Peyer's patch (tissue), 4 donors: ENCODE results near the gene KRTAP9-1. TPM values are rescaled to one million over a fixed set of nuclear protein-coding genes. Genes with fewer than 3 reads are reported as not detected.

Experiments used
- DNase-seq, 3 donors: peaks; one replicate each; pipeline ENCODE4 v3.0.0-alpha.2; 2017 to 2019
- H3K27ac ChIP-seq, 4 donors: fragments of 200-600 bp; sonication (generic); one replicate each; pipeline ENCODE4 v1.5.1; 2016 to 2019
- H3K27me3 ChIP-seq, 2 donors: fragments of 200-600 bp; sonication (generic); one replicate each; pipeline ENCODE4 v1.5.1; 2019
- H3K36me3 ChIP-seq, 3 donors: fragments of 200-600 bp; sonication (generic); one replicate each; pipeline ENCODE4 v1.5.1; 2016 to 2019
- H3K4me1 ChIP-seq, 4 donors: fragments of 200-600 bp; sonication (generic); one replicate each; pipeline ENCODE4 v1.5.1; 2016 to 2019
- H3K4me3 ChIP-seq, 4 donors: fragments of 200-600 bp; sonication (generic); 1 replicate in 3 of 4; 2 replicates in 1 of 4; pipeline ENCODE4 v1.5.1; 2016 to 2019; ENCODE audit warnings: mild to moderate bottlenecking in 1 of 4
- H3K9me3 ChIP-seq, 4 donors: fragments of 200-600 bp; sonication (generic); one replicate each; pipeline ENCODE4 v1.5.1; 2016 to 2019; ENCODE audit warnings: mild to moderate bottlenecking in 1 of 4
- POLR2A ChIP-seq, 2 donors: fragments of 450-650 bp; IDR thresholded peaks; one replicate each; pipeline ENCODE4 v1.5.1; 2017; ENCODE audit warnings: antibody characterized with exemption in 2 of 2, mild to moderate bottlenecking in 2 of 2, moderate library complexity in 2 of 2
- total RNA-seq, 4 donors: library from RNA; depleted of rRNA; stranded (reverse); fragments of >200 nt; gene quantifications; one replicate each; pipeline ENCODE4 v1.1.0, GENCODE V29; 2016
- TF ChIP-seq, protein P1 (sequence below), 6 experiments: fragments of 450-650 bp in 4 of 6; fragments of 200-600 bp in 2 of 6; sonication (generic) in 1 of 6; IDR thresholded peaks; one replicate each; pipeline ENCODE4 v1.5.1; 2017 to 2019; ENCODE audit warnings: antibody characterized with exemption in 6 of 6, mild to moderate bottlenecking in 3 of 6, moderate library complexity in 1 of 6

KRTAP9-1 gene
- total RNA-seq, 4 donors from 2014 or later = not detected

DNA sequence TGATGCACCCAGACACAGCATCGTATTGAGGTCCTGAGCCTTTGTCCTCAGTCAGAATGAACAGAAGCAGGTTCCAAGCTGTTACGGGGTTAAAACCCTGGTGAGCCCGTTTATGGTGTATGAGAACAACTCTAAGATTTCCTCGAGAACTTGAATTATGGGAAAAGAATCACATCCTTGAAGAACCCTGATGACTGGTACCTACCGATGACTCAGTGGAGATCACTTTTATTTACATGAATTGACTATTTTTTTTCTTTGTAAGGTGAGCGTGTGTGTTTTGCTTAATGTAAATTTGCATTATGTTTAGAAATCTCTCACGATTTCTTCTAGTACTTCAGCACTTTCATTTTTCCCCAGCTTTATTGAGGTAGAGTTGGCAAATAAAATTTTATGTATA is 25.9 kb upstream of the KRTAP9-1 start:
- no peaks in the 10 kb centered on the region for H3K36me3 ChIP-seq
- no peak overlapping the region for H3K27ac ChIP-seq
- H3K4me3 ChIP-seq = no peak overlapping the region
- no peaks in the 10 kb centered on the region for H3K27me3 ChIP-seq
- DNase-seq = no peak
- TF ChIP-seq, protein P1, sequence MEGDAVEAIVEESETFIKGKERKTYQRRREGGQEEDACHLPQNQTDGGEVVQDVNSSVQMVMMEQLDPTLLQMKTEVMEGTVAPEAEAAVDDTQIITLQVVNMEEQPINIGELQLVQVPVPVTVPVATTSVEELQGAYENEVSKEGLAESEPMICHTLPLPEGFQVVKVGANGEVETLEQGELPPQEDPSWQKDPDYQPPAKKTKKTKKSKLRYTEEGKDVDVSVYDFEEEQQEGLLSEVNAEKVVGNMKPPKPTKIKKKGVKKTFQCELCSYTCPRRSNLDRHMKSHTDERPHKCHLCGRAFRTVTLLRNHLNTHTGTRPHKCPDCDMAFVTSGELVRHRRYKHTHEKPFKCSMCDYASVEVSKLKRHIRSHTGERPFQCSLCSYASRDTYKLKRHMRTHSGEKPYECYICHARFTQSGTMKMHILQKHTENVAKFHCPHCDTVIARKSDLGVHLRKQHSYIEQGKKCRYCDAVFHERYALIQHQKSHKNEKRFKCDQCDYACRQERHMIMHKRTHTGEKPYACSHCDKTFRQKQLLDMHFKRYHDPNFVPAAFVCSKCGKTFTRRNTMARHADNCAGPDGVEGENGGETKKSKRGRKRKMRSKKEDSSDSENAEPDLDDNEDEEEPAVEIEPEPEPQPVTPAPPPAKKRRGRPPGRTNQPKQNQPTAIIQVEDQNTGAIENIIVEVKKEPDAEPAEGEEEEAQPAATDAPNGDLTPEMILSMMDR (IDR thresholded peaks at IDR 0.05) = no peak
- TF ChIP-seq POLR2A (IDR thresholded peaks at IDR 0.05) = no peak
- no peaks in the 10 kb centered on the region for H3K4me1 ChIP-seq
- H3K9me3 ChIP-seq = no peaks in the 10 kb centered on the region

DNA sequence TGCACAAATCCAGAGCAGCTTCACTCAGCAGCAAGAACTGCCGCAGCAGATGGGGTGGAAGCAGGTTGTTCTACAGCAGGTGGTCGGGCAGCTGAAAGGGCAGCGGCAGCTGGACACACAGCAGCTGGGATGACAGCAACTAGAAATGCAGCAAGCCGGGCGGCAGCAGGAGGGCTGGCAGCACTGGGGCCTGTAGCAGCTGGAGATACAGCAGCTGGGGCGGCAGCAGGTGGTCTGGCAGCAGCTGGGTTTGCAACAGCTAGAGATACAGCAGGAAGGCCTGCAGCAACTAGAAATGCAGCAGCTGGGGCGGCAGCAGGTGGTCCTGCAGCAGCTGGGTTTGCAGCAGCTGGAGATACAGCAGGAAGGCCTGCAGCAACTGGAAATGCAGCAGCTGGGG is 22.1 kb upstream of the KRTAP9-1 start:
- Histone ChIP-seq H3K27me3 (no peaks in the 10 kb centered on the region), H3K27ac (no peak overlapping the region), H3K4me1 (no peaks in the 10 kb centered on the region), H3K4me3 (no peak overlapping the region), H3K9me3 (no peaks in the 10 kb centered on the region), H3K36me3 (no peaks in the 10 kb centered on the region)
- DNase-seq = no peak
- TF ChIP-seq, protein P1 (IDR thresholded peaks at IDR 0.05) = no peak
- no peak for TF ChIP-seq POLR2A (IDR thresholded peaks at IDR 0.05)

DNA sequence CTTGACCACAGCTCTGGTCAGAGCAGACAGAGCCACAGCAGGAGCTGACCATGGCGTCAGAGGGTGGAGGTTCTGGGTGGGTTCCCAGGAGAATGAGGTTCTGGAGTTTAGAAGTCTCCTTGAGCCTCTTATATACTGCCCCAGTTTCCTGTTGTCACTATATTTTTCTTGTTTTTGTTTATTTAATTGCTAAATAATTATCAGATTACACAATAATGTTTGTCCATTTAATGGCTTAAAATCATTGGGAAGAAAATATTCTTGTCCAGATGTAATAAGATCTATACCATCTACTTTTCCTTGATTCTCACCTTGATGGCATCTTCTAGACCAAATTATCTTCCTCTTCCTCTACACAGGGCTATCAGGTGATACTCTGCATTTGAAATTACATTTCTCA is 21.6 kb upstream of the KRTAP9-1 start, which contains the start of gene KRTAP4-3:
TSS of gene KRTAP4-3 (minus strand) at position 101 of the 400 bp plus-strand sequence. CDS start at position 52, 49 bp downstream.
- Histone ChIP-seq H3K27ac (no peak within 1 kb of the TSS), H3K4me3 (no peak within 1 kb of the TSS), H3K4me1 (no peaks in the 10 kb centered on the region), H3K9me3 (no peaks in the 10 kb centered on the region), H3K27me3 (no peaks in the 10 kb centered on the region), H3K36me3 (no peaks in the 10 kb centered on the region)
- no peak for TF ChIP-seq POLR2A (IDR thresholded peaks at IDR 0.05)
- TF ChIP-seq, protein P1 (IDR thresholded peaks at IDR 0.05) = no peak
- no peak for DNase-seq

DNA sequence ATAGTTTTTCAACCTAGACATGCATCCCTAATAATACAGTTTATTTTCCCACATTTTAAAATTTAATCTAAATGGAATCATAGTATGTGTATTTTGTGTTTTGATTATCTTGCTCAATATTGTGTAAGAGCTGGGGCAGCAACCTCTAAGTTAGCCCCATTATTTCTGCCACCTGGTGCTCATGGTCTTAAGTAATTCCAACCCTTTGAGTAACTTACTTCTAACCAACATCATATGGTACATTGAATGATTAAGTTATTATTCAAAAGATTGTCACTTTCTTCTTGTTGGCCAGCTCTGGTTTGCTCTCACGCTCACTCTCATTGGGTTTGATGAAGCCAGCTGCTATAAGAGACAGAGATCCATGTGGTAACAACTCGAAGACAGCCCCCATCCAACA is 17.8 kb upstream of the KRTAP9-1 start:
- Histone ChIP-seq H3K4me3 (no peak overlapping the region), H3K27me3 (no peaks in the 10 kb centered on the region), H3K36me3 (no peaks in the 10 kb centered on the region), H3K27ac (no peak overlapping the region), H3K9me3 (no peaks in the 10 kb centered on the region), H3K4me1 (no peaks in the 10 kb centered on the region)
- DNase-seq = no peak
- no peak for TF ChIP-seq POLR2A (IDR thresholded peaks at IDR 0.05)
- TF ChIP-seq, protein P1 (IDR thresholded peaks at IDR 0.05) = no peak

DNA sequence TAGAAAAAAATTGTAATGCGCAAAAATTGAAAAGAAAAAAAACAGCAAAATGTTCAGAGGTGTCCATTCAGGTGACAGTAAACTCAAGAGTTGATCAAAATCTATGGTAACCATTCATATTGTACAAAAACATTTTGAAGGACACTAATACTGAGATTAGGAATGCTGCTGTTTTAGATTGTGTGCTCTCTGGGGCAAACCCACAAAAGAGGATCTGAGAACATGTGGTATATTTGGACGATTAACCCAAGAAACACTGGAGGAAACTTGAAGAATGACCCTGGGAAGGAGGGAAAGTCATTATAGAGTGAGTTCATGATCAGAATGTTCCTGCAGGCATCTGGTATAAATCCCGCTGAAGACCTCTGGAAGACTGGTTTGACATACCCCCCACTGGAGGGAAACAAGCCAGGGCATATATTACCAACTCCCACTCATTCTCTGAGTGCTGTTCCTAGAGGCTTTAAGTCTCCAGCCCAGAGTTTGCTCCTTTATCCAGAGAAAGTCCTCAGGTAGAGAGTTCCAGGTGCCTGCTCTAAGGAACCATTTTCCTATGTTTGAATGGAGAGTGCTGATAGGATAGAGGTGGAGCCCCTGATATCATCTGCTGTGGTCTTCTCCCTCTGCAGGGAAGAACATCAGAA is 12.8 kb upstream of the KRTAP9-1 start:
- Histone ChIP-seq H3K4me1 (no peaks in the 10 kb centered on the region), H3K9me3 (no peaks in the 10 kb centered on the region), H3K36me3 (no peaks in the 10 kb centered on the region), H3K4me3 (no peak overlapping the region), H3K27me3 (no peaks in the 10 kb centered on the region), H3K27ac (no peak overlapping the region)
- TF ChIP-seq, protein P1 (IDR thresholded peaks at IDR 0.05) = no peak
- no peak for TF ChIP-seq POLR2A (IDR thresholded peaks at IDR 0.05)
- DNase-seq = no peak
